ENCODE measurements around the gene PSG3.

DNA sequence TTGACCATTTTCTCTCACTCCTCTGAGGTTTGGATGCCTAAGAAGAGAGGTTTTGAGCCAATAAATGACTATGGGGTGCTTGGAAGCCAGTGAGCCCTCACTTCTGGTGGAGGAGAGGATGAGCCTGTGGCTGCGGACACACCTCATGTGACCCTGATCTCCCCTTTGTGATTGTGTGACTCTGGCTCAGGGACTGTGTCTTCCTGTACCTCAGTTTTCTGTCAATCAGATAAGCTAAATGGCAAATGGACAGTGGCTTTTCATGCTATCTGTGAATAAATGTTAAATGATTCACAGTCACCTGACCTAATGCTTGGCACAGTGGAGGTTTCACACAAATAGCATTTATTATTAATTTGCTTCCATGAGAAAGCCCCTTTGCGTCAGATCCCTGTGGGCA, 22.5 kb upstream of the PSG3 start:
- TF ChIP-seq, protein P1, sequence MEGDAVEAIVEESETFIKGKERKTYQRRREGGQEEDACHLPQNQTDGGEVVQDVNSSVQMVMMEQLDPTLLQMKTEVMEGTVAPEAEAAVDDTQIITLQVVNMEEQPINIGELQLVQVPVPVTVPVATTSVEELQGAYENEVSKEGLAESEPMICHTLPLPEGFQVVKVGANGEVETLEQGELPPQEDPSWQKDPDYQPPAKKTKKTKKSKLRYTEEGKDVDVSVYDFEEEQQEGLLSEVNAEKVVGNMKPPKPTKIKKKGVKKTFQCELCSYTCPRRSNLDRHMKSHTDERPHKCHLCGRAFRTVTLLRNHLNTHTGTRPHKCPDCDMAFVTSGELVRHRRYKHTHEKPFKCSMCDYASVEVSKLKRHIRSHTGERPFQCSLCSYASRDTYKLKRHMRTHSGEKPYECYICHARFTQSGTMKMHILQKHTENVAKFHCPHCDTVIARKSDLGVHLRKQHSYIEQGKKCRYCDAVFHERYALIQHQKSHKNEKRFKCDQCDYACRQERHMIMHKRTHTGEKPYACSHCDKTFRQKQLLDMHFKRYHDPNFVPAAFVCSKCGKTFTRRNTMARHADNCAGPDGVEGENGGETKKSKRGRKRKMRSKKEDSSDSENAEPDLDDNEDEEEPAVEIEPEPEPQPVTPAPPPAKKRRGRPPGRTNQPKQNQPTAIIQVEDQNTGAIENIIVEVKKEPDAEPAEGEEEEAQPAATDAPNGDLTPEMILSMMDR (IDR thresholded peaks at IDR 0.05) = no peak
- TF ChIP-seq POLR2A (IDR thresholded peaks at IDR 0.05) = no peak
